Measurements from ENCODE around the gene EEIG2.
"Not testable (repeated sequence)": the region's sequence is repeated elsewhere in the genome, so short reads cannot be mapped to it uniquely, and the experiment has no call there.

Gene EEIG2

GRCh38 chr1:108559215-108560186 lies at the start of gene EEIG2:
EEIG2 (plus strand) TSS chr1:108560100; CDS start chr1:108560429, 329 bp downstream.
- peak; percentile 91 for DNase-seq

GRCh38 chr1:108511764-108512163 lies 48.1 kb upstream of the EEIG2 start:
- no peak for DNase-seq

- DNase-seq, result no peak
These were observed 47.5 kb upstream of the EEIG2 start for GRCh38 chr1:108512239-108513043.

GRCh38 chr1:108513044-108513415 lies 46.9 kb upstream of the EEIG2 start:
- DNase-seq, result no peak

- not testable (repeated sequence) for DNase-seq
These were observed 46.0 kb upstream of the EEIG2 start for GRCh38 chr1:108513914-108514313.

- DNase-seq, result not testable (repeated sequence)
These were observed 42.5 kb upstream of the EEIG2 start for GRCh38 chr1:108517301-108517897.

GRCh38 chr1:108521990-108522393 lies 37.9 kb upstream of the EEIG2 start:
- DNase-seq, result no peak

- DNase-seq, result no peak
These were observed 36.1 kb upstream of the EEIG2 start for GRCh38 chr1:108523829-108524228.

GRCh38 chr1:108524676-108525075 lies 35.2 kb upstream of the EEIG2 start:
- DNase-seq, result no peak

- DNase-seq, result no peak
These were observed 32.8 kb upstream of the EEIG2 start for GRCh38 chr1:108527135-108527534.

- DNase-seq, result no peak
These were observed 32.1 kb upstream of the EEIG2 start for GRCh38 chr1:108527837-108528236.

GRCh38 chr1:108531444-108531843 lies 28.5 kb upstream of the EEIG2 start:
- no peak for DNase-seq

GRCh38 chr1:108532730-108533129 lies 27.2 kb upstream of the EEIG2 start:
- DNase-seq, result no peak

- peak; percentile 37 for DNase-seq
These were observed 26.4 kb upstream of the EEIG2 start for GRCh38 chr1:108533351-108534083.

- DNase-seq, result no peak
These were observed 25.1 kb upstream of the EEIG2 start for GRCh38 chr1:108534759-108535158.

- not testable (repeated sequence) for DNase-seq
These were observed 24.5 kb upstream of the EEIG2 start for GRCh38 chr1:108535315-108535897.

GRCh38 chr1:108536021-108536420 lies 23.9 kb upstream of the EEIG2 start:
- not testable (repeated sequence) for DNase-seq

- DNase-seq, result not testable (repeated sequence)
These were observed 23.1 kb upstream of the EEIG2 start for GRCh38 chr1:108536791-108537190.

- DNase-seq, result no peak
These were observed 21.9 kb upstream of the EEIG2 start for GRCh38 chr1:108537976-108538375.

GRCh38 chr1:108540977-108541376 lies 18.9 kb upstream of the EEIG2 start:
- no peak for DNase-seq

GRCh38 chr1:108541861-108542260 lies 18.0 kb upstream of the EEIG2 start:
- DNase-seq, result no peak

GRCh38 chr1:108547493-108547892 lies 12.4 kb upstream of the EEIG2 start:
- DNase-seq, result not testable (repeated sequence)

Measured in stimulated activated CD8-positive, alpha-beta memory T cell treated with anti-CD3 and anti-CD28 coated beads, Interleukin-4, amount 100 ng/mL, for 48 hours (primary cell).